ENCODE data around the gene UGT3A1.
"Not testable (repeated sequence)": the region's sequence is repeated elsewhere in the genome, so short reads cannot be mapped to it uniquely, and the experiment has no call there.

UGT3A1 gene

GRCh38 chr5:35988529-35988928 lies 2.7 kb downstream of the UGT3A1 start:
- H3K4me3 ChIP-seq = no peak overlapping the region
- TF ChIP-seq, protein P1, sequence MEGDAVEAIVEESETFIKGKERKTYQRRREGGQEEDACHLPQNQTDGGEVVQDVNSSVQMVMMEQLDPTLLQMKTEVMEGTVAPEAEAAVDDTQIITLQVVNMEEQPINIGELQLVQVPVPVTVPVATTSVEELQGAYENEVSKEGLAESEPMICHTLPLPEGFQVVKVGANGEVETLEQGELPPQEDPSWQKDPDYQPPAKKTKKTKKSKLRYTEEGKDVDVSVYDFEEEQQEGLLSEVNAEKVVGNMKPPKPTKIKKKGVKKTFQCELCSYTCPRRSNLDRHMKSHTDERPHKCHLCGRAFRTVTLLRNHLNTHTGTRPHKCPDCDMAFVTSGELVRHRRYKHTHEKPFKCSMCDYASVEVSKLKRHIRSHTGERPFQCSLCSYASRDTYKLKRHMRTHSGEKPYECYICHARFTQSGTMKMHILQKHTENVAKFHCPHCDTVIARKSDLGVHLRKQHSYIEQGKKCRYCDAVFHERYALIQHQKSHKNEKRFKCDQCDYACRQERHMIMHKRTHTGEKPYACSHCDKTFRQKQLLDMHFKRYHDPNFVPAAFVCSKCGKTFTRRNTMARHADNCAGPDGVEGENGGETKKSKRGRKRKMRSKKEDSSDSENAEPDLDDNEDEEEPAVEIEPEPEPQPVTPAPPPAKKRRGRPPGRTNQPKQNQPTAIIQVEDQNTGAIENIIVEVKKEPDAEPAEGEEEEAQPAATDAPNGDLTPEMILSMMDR (IDR thresholded peaks at IDR 0.05) = no peak
- no peak overlapping the region for H3K27ac ChIP-seq
- no peak for DNase-seq (ENCODE audit: low spot score)

DNA sequence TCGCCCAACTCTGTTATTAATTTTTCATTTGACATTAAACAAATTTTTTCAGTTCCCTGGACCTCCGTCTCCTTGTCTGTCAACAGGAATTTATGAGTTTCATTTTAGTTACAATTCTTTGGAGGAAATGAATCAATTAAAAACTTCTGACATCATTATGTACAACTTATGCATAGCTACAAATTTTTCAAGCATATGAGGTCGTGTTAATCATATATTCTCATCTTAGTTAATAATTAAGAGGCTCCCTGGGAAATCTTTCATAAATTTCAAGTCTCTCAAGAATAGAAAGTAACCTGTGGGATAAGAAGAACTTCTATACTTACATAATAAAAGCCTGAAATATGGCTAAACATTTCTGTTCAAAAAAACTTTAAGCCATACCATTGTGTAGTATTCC lies 3.4 kb downstream of the UGT3A1 start:
- TF ChIP-seq, protein P1 (IDR thresholded peaks at IDR 0.05) = no peak
- no peak overlapping the region for H3K27ac ChIP-seq
- no peak for DNase-seq (ENCODE audit: low spot score)
- no peak overlapping the region for H3K4me3 ChIP-seq

- DNase-seq (ENCODE audit: low spot score) = no peak
- TF ChIP-seq, protein P1 (IDR thresholded peaks at IDR 0.05) = no peak
- H3K4me3 ChIP-seq = no peak overlapping the region
- no peak overlapping the region for H3K27ac ChIP-seq
These were observed 11.5 kb downstream of the UGT3A1 start for GRCh38 chr5:35979715-35980114.

DNA sequence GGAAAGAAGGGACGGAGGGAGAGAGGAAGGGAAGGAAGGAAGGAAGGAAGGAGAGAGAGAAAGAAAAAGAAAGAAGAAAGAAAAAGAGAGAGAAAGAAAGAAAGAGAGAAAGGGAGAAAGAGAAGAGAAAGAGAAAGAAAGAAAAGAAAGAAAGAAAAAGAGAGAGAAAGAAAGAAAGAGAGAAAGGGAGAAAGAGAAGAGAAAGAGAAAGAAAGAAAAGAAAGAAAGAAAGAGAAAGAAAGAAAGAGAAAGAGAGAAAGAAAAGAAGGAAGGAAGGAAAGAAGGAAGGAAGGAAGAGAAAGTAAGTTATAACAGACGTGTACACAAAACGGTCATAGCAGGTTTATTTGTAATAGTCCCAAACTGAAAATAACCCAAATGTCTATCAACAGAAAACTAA lies 14.3 kb downstream of the UGT3A1 start:
- DNase-seq (ENCODE audit: low spot score); H3K4me3 ChIP-seq; H3K27ac ChIP-seq: not testable (repeated sequence)

DNA sequence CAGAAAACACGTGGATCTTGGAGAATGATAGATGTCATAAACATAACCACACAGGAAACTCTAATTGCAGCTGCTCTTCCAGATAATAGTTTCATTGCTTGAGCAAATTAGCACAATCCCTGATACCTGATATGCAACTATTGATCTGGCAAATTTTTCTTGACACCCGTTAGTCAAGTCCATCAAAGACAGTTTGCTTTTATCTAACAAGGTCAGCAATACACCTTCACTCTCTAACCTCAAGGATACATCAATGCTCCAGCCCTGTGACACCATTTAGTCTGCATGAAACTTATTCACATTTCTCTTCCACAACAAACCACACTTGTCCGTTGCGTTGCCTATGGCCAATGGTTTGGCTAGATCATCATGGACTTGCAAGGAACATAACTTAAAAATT lies 16.6 kb downstream of the UGT3A1 start:
- DNase-seq (ENCODE audit: low spot score) = no peak
- TF ChIP-seq, protein P1 (IDR thresholded peaks at IDR 0.05) = no peak
- Histone ChIP-seq H3K27ac (no peak overlapping the region), H3K4me3 (no peak overlapping the region)

DNA sequence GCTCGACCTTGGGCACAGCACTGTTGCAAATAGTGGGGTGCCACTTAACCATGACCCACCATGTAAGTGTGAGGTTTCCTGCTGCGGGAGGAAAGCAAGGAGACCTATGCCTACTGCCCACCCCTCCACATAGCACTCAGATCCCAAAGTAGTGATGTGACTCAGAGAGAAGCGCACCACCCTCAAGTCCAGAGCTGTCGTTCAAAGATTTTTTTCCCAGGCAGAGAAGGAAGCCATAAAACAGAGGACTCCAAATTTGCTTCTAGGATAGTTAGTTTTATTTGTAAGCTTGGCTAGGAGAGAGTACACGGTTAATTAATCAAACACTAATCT lies 19.3 kb downstream of the UGT3A1 start:
- DNase-seq (ENCODE audit: low spot score) = no peak
- Histone ChIP-seq H3K27ac (no peak overlapping the region), H3K4me3 (no peak overlapping the region)
- TF ChIP-seq, protein P1 (IDR thresholded peaks at IDR 0.05) = no peak

- H3K4me3 ChIP-seq = no peak overlapping the region
- H3K27ac ChIP-seq = no peak overlapping the region
- DNase-seq (ENCODE audit: low spot score) = no peak
- TF ChIP-seq, protein P1 (IDR thresholded peaks at IDR 0.05) = no peak
These were observed 19.9 kb downstream of the UGT3A1 start for GRCh38 chr5:35971186-35971877.
